Effector memory CD8-positive, alpha-beta T cell (primary cell): ENCODE data around the gene WDR27.
A peak's percentile ranks its signal among the peaks of the same experiment; 100 is the strongest.
"Not testable (repeated sequence)": the region's sequence is repeated elsewhere in the genome, so short reads cannot be mapped to it uniquely, and the experiment has no call there.

Experiments used
- ATAC-seq: fragments of 150-1000 bp; cut with Tn5 transposase; replicated peaks from 2 replicates; pipeline ENCODE4 v1.10.0; 2021; ENCODE audit warnings: mild to moderate bottlenecking, moderate library complexity
- DNase-seq, 3 experiments: peaks; one replicate each; pipeline ENCODE4 v3.0.0; 2021
- H3K27ac Mint-ChIP-seq, 2 donors: one replicate each; pipeline ENCODE4 v1.8.0; 2022; ENCODE audit warnings: mild to moderate bottlenecking in 2 of 2, mixed read lengths in 2 of 2, moderate library complexity in 2 of 2
- H3K27me3 Mint-ChIP-seq, 2 donors: one replicate each; pipeline ENCODE4 v1.8.0; 2022; ENCODE audit warnings: mixed read lengths in 2 of 2
- H3K36me3 Mint-ChIP-seq: one replicate; pipeline ENCODE4 v1.8.0; 2022; ENCODE audit warnings: mild to moderate bottlenecking, moderate library complexity, mixed read lengths; ENCODE audit not compliant: insufficient read depth
- H3K4me1 Mint-ChIP-seq, 2 donors: one replicate each; pipeline ENCODE4 v1.8.0; 2022; ENCODE audit warnings: low read depth in 2 of 2, mixed read lengths in 2 of 2
- H3K4me3 Mint-ChIP-seq, 2 donors: one replicate each; pipeline ENCODE4 v1.8.0; 2022; ENCODE audit warnings: mild to moderate bottlenecking in 2 of 2, mixed read lengths in 2 of 2, moderate library complexity in 2 of 2
- H3K9me3 Mint-ChIP-seq, 2 donors: one replicate each; pipeline ENCODE4 v1.8.0; 2022; ENCODE audit warnings: mixed read lengths in 2 of 2

WDR27 gene

GRCh38 chr6:169723200-169723909, 21.5 kb upstream of the WDR27 start:
- H3K4me1 Mint-ChIP-seq, result peaks cover 19 to 31% of the 10 kb centered on the region in 2 donors
- ATAC-seq, result peak; percentile 50
- no peaks in the 10 kb centered on the region for H3K9me3 Mint-ChIP-seq
- DNase-seq, result peak; percentile 60 to 69 (median 62)
- H3K4me3 Mint-ChIP-seq, result peak overlapping the region; percentile 80 to 87
- peaks cover 12% of the 10 kb centered on the region for H3K36me3 Mint-ChIP-seq
- H3K27ac Mint-ChIP-seq, result peak overlapping the region; percentile 91 to 95
- H3K27me3 Mint-ChIP-seq, result no peaks in the 10 kb centered on the region

GRCh38 chr6:169722362-169723199, 20.8 kb upstream of the WDR27 start:
- DNase-seq, result peak in 2 of 3 experiments; percentile 20 to 21
- Mint-ChIP-seq H3K4me3 (peak overlapping the region; percentile 80 to 87), H3K4me1 (peaks cover 19 to 31% of the 10 kb centered on the region in 2 donors), H3K36me3 (peaks cover 12% of the 10 kb centered on the region), H3K27me3 (no peaks in the 10 kb centered on the region), H3K9me3 (no peaks in the 10 kb centered on the region), H3K27ac (peak overlapping the region; percentile 91 to 95)
- ATAC-seq, result peak; percentile 29

GRCh38 chr6:169720207-169720855, 18.5 kb upstream of the WDR27 start:
- H3K9me3 Mint-ChIP-seq, result no peaks in the 10 kb centered on the region
- H3K27me3 Mint-ChIP-seq, result no peaks in the 10 kb centered on the region
- DNase-seq, result no peak
- H3K27ac Mint-ChIP-seq, result peak overlapping the region in 1 of 2 donors; percentile 25
- H3K36me3 Mint-ChIP-seq, result peaks cover 23% of the 10 kb centered on the region
- H3K4me3 Mint-ChIP-seq, result no peak overlapping the region
- peaks cover 19 to 31% of the 10 kb centered on the region in 2 donors for H3K4me1 Mint-ChIP-seq
- ATAC-seq, result no peak

DNA sequence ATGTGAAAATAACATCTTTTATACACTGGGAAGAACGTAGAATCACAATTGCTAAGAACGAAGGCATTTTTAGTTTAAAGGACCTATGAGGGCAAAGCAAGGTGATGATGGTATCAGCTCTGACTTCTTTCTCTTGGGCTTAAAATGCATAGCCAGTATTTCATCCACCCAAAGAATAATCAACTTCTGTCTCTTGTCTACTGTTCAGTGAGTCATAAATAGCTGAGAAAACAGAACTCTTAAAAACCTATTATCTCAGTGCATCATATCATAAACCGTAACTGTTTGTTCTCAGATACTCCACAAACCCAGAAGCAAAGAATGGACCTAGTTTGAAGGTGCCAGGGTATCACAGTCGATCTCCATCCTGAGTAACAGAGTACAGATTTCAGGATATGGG, 17.3 kb upstream of the WDR27 start:
- peak overlapping the region in 1 of 2 donors; percentile 25 for H3K27ac Mint-ChIP-seq
- no peak for ATAC-seq
- peaks cover 33% of the 10 kb centered on the region for H3K36me3 Mint-ChIP-seq
- peaks cover 19 to 31% of the 10 kb centered on the region in 2 donors for H3K4me1 Mint-ChIP-seq
- no peaks in the 10 kb centered on the region for H3K9me3 Mint-ChIP-seq
- H3K27me3 Mint-ChIP-seq, result no peaks in the 10 kb centered on the region
- H3K4me3 Mint-ChIP-seq, result no peak overlapping the region
- DNase-seq, result no peak

DNA sequence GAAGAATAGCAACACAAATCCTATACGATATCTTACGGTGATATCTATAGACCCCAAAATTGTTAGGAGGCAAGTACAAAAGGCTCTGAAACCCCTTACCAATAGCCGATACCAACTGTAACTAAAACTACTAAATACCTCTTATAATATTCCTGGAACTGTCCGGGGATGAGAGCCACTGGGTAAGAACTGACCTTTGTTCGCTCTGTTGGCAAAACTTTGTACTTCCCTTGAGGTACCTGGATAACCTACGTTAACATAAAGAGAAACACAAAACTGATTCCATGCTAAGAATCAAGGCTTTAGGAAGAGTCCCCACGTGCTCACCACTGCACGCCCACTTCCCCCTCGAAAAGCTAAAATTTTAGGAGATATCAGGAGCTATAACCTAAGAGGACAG, 12.8 kb upstream of the WDR27 start:
- Mint-ChIP-seq H3K36me3 (peaks cover 53% of the 10 kb centered on the region), H3K27ac (no peak overlapping the region), H3K9me3 (no peaks in the 10 kb centered on the region), H3K4me3 (no peak overlapping the region), H3K27me3 (no peaks in the 10 kb centered on the region), H3K4me1 (peaks cover 4 to 7% of the 10 kb centered on the region in 2 donors)
- no peak for ATAC-seq
- DNase-seq, result no peak

DNA sequence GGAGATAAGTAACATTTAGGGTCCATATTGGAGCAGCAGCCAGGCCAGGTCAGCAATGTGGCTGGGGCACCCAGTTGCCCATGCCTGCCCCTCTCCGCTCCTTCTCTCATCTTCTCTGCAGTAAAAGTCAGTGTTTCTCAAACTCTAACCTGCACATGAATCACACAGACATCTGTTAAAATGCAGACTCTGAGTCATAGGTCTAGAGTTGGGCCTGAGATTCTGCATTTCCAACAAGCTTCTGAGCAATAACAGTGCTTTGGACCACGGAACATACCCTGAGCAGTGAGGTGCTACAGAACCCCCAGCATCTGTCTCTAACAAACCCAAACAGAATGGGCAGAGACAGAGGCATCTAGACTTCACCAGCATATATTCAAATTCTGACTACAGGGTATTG, 12.3 kb upstream of the WDR27 start:
- Mint-ChIP-seq H3K36me3 (peaks cover 53% of the 10 kb centered on the region), H3K4me3 (no peak overlapping the region), H3K9me3 (no peaks in the 10 kb centered on the region), H3K27ac (no peak overlapping the region), H3K27me3 (no peaks in the 10 kb centered on the region), H3K4me1 (peaks cover under 1 to 3% of the 10 kb centered on the region in 2 donors)
- DNase-seq (no peak), ATAC-seq (no peak)

DNA sequence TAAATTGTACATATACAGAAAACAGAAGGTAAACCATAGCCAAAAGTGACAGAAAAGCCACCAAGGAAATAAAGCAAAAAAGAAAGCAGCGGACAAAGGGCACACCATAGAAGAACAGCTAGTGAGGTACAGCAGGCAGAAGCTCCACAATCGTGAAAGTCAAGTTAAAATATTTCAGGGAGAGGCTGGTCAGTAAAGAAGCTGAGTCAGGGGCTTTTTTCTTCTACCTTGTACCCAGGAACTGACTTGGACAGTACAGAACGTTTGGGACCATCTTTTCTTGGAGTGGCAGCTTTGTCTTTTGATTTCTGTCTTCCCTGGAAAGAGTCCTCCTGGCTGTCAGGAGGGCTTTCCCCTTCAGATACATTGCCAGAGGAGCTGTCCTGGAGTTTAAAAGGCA, 8.2 kb upstream of the WDR27 start:
- Mint-ChIP-seq H3K27me3 (no peaks in the 10 kb centered on the region), H3K4me3 (no peak overlapping the region), H3K27ac (peak overlapping the region in 1 of 2 donors; percentile 8), H3K4me1 (peaks cover under 1 to 16% of the 10 kb centered on the region in 2 donors), H3K36me3 (peaks cover 42% of the 10 kb centered on the region), H3K9me3 (no peaks in the 10 kb centered on the region)
- DNase-seq (no peak), ATAC-seq (no peak)

DNA sequence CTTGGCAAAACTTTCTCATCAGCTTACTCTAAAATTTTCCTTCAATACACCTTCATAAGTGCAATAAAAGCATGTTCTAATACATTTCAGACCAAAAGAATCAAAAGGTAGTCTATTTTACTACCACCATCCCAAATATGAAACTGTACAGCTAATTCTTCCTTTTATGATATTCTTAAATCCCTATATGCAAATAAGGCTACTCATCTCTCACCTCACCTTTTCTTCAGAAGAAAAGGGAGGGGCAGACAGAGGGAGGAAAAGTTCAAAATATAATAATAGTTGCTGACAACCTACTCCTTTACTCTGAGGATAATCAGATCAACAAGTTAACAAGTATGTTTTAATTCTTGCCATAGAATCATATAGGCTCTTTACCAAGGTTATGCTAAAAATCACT, 7.5 kb upstream of the WDR27 start:
- DNase-seq, result no peak
- no peaks in the 10 kb centered on the region for H3K9me3 Mint-ChIP-seq
- peaks cover 4 to 19% of the 10 kb centered on the region in 2 donors for H3K4me1 Mint-ChIP-seq
- H3K36me3 Mint-ChIP-seq, result peaks cover 36% of the 10 kb centered on the region
- no peak overlapping the region for H3K4me3 Mint-ChIP-seq
- ATAC-seq, result no peak
- no peak overlapping the region for H3K27ac Mint-ChIP-seq
- H3K27me3 Mint-ChIP-seq, result no peaks in the 10 kb centered on the region

- ATAC-seq (no peak), DNase-seq (no peak)
- Mint-ChIP-seq H3K27ac (peak overlapping the region; percentile 23 to 46), H3K4me3 (no peak overlapping the region), H3K27me3 (no peaks in the 10 kb centered on the region), H3K4me1 (peaks cover 7 to 29% of the 10 kb centered on the region in 2 donors), H3K9me3 (no peaks in the 10 kb centered on the region), H3K36me3 (peaks cover 29% of the 10 kb centered on the region)
Observed at GRCh38 chr6:169707772-169708171, 5.9 kb upstream of the WDR27 start.

GRCh38 chr6:169702840-169703246, 1.0 kb upstream of the WDR27 start:
- peaks cover 16 to 37% of the 10 kb centered on the region in 2 donors for H3K4me1 Mint-ChIP-seq

GRCh38 chr6:169701311-169701953, 397 bp downstream of the WDR27 start:
- Mint-ChIP-seq H3K27ac (peak overlapping the region; percentile 93 to 95), H3K4me1 (peaks cover 16 to 30% of the 10 kb centered on the region in 2 donors), H3K4me3 (peak overlapping the region; percentile 89 to 92), H3K9me3 (no peaks in the 10 kb centered on the region), H3K36me3 (peaks cover 28% of the 10 kb centered on the region), H3K27me3 (no peaks in the 10 kb centered on the region)
- DNase-seq (no peak), ATAC-seq (peak; percentile 2)

More at GRCh38 chr6:169702840-169703246, 1.0 kb upstream of the WDR27 start:
- Mint-ChIP-seq H3K27me3 (no peaks in the 10 kb centered on the region), H3K27ac (peak overlapping the region; percentile 93 to 95), H3K36me3 (peaks cover 28% of the 10 kb centered on the region), H3K9me3 (no peaks in the 10 kb centered on the region), H3K4me3 (peak overlapping the region; percentile 89 to 92)
- DNase-seq (no peak), ATAC-seq (peak; percentile 2)

- H3K27me3 Mint-ChIP-seq, result no peaks in the 10 kb centered on the region
- H3K36me3 Mint-ChIP-seq, result peaks cover 23% of the 10 kb centered on the region
- ATAC-seq (no peak), DNase-seq (no peak)
- H3K4me1 Mint-ChIP-seq, result peaks cover 16 to 23% of the 10 kb centered on the region in 2 donors
- H3K27ac Mint-ChIP-seq, result peak overlapping the region in 1 of 2 donors; percentile 95
- H3K9me3 Mint-ChIP-seq, result no peaks in the 10 kb centered on the region
- H3K4me3 Mint-ChIP-seq, result no peak overlapping the region
Observed at GRCh38 chr6:169700296-169700695, 1.5 kb downstream of the WDR27 start.

GRCh38 chr6:169697115-169697514, 4.7 kb downstream of the WDR27 start:
- DNase-seq, H3K27ac Mint-ChIP-seq, H3K9me3 Mint-ChIP-seq, H3K27me3 Mint-ChIP-seq, H3K4me1 Mint-ChIP-seq, ATAC-seq, H3K4me3 Mint-ChIP-seq: not testable (repeated sequence)
- H3K36me3 Mint-ChIP-seq, result peaks cover 15% of the 10 kb centered on the region
